Thyroid gland (tissue), 4 donors: ENCODE results near the gene HKDC1.

Source experiments
- POLR2A ChIP-seq, 2 donors: fragments of 450-650 bp; IDR thresholded peaks; one replicate each; pipeline ENCODE4 v1.6.1; 2017; ENCODE audit warnings: antibody characterized with exemption in 2 of 2, mild to moderate bottlenecking in 2 of 2, moderate library complexity in 1 of 2
- TF ChIP-seq, protein P1 (sequence below), 6 experiments: fragments of 200-600 bp in 3 of 6; fragments of 450-650 bp in 3 of 6; sonication (generic) in 3 of 6; IDR thresholded peaks; one replicate each; pipeline ENCODE4 v1.5.1; 2016 to 2019; ENCODE audit warnings: antibody characterized with exemption in 6 of 6, mild to moderate bottlenecking in 2 of 6, inconsistent platforms in 1 of 6, moderate library complexity in 1 of 6

DNA sequence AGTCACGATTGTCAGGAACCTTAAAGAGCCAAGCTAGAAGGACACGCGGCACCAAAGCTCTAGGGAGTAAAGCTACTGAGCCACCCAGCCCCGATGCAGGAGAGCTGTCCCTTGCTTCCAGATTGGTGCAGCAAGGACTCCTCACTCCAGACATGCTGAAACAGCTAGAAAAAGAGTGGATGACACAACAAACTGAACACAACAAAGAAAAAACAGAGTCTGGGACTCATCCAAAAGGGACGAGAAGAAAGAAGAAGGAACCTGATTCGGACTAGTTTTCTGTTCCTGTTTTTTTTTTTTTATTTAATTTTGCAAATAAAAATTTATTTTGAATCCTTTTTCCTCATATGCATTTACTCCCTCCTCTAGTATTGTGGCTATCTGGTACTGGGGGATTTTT is 11.4 kb upstream of the HKDC1 start:
- TF ChIP-seq, protein P1, sequence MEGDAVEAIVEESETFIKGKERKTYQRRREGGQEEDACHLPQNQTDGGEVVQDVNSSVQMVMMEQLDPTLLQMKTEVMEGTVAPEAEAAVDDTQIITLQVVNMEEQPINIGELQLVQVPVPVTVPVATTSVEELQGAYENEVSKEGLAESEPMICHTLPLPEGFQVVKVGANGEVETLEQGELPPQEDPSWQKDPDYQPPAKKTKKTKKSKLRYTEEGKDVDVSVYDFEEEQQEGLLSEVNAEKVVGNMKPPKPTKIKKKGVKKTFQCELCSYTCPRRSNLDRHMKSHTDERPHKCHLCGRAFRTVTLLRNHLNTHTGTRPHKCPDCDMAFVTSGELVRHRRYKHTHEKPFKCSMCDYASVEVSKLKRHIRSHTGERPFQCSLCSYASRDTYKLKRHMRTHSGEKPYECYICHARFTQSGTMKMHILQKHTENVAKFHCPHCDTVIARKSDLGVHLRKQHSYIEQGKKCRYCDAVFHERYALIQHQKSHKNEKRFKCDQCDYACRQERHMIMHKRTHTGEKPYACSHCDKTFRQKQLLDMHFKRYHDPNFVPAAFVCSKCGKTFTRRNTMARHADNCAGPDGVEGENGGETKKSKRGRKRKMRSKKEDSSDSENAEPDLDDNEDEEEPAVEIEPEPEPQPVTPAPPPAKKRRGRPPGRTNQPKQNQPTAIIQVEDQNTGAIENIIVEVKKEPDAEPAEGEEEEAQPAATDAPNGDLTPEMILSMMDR (IDR thresholded peaks at IDR 0.05), result no peak
- no peak for TF ChIP-seq POLR2A (IDR thresholded peaks at IDR 0.05)
